Stimulated activated CD8-positive, alpha-beta memory T cell treated with anti-CD3 and anti-CD28 coated beads, Interleukin-4, amount 100 ng/mL, for 24 hours (primary cell): ENCODE measurements around the gene ZNF254.
"Not testable (repeated sequence)": the region's sequence is repeated elsewhere in the genome, so short reads cannot be mapped to it uniquely, and the experiment has no call there.

Experiments used
- DNase-seq: peaks from one replicate; pipeline ENCODE4 v3.0.0-alpha.2; 2020; ENCODE audit warnings: low read depth

Gene ZNF254

GRCh38 chr19:24072720-24073119 lies 14.3 kb upstream of the ZNF254 start:
- no peak for DNase-seq

GRCh38 chr19:24073807-24074206 lies 13.2 kb upstream of the ZNF254 start:
- DNase-seq: no peak

GRCh38 chr19:24074720-24075454 lies 12.1 kb upstream of the ZNF254 start:
- no peak for DNase-seq

GRCh38 chr19:24075530-24075929 lies 11.5 kb upstream of the ZNF254 start:
- DNase-seq: not testable (repeated sequence)

- no peak for DNase-seq
These were observed 8.3 kb upstream of the ZNF254 start for GRCh38 chr19:24078680-24079079.

- no peak for DNase-seq
These were observed 5.9 kb upstream of the ZNF254 start for GRCh38 chr19:24081056-24081455.

- DNase-seq: no peak
These were observed 11.4 kb downstream of the ZNF254 start for GRCh38 chr19:24098359-24098758.

- no peak for DNase-seq
These were observed 12.8 kb downstream of the ZNF254 start for GRCh38 chr19:24099829-24100228.

- not testable (repeated sequence) for DNase-seq
These were observed 13.6 kb downstream of the ZNF254 start for GRCh38 chr19:24100597-24100996.

GRCh38 chr19:24101459-24102115 lies 14.6 kb downstream of the ZNF254 start:
- DNase-seq: no peak

- no peak for DNase-seq
These were observed 40.6 kb downstream of the ZNF254 start for GRCh38 chr19:24127601-24128000.

GRCh38 chr19:24140099-24140498 lies 53.1 kb downstream of the ZNF254 start:
- DNase-seq: no peak

GRCh38 chr19:24140591-24140990 lies 53.6 kb downstream of the ZNF254 start:
- DNase-seq: no peak

- no peak for DNase-seq
These were observed 54.6 kb downstream of the ZNF254 start for GRCh38 chr19:24141612-24142011.

- DNase-seq: no peak
These were observed 55.8 kb downstream of the ZNF254 start for GRCh38 chr19:24142771-24143170.

- no peak for DNase-seq
These were observed 72.7 kb downstream of the ZNF254 start for GRCh38 chr19:24159707-24160106.

GRCh38 chr19:24166055-24166454 lies 79.1 kb downstream of the ZNF254 start:
- DNase-seq: no peak

- no peak for DNase-seq
These were observed 86.9 kb downstream of the ZNF254 start for GRCh38 chr19:24173882-24174281.

- DNase-seq: no peak
These were observed 90.7 kb downstream of the ZNF254 start for GRCh38 chr19:24177686-24178085.

- DNase-seq: no peak
These were observed 91.2 kb downstream of the ZNF254 start for GRCh38 chr19:24178207-24178606.
